ENCODE data around the gene C22orf23. TPM values are rescaled to one million over a fixed set of nuclear protein-coding genes. Genes with fewer than 3 reads are reported as not detected.
"Not testable (repeated sequence)": the region's sequence is repeated elsewhere in the genome, so short reads cannot be mapped to it uniquely, and the experiment has no call there.

C22orf23 gene
- total and polyA plus RNA-seq, 12 donors, result 0.33 to 1.2 (median 0.63) TPM; not detected in 2

- Histone ChIP-seq H3K4me1 (replicated peaks in 1 of 2) (peaks cover 10 to 16% of the 10 kb centered on the region in 2 donors), H3K27ac (no peak overlapping the region), H3K36me3 (replicated peaks in 1 of 2) (no peaks in the 10 kb centered on the region), H3K9me3 (replicated peaks in 1 of 3) (no peaks in the 10 kb centered on the region), H3K27me3 (no peaks in the 10 kb centered on the region), H3K4me3 (no peak overlapping the region)
- DNase-seq, result no peak
- intact Hi-C loops (cut with DNase I), result no loop called here
- TF ChIP-seq POLR2A (IDR thresholded peaks at IDR 0.05), result no peak
- no peak for TF ChIP-seq CTCF (IDR thresholded peaks at IDR 0.05)
- WGBS, 4 donors, result 56 to 67% (median 60%) methylated on average over 8 of the region's 8 CpGs
Observed at GRCh38 chr22:37951305-37951704, 2.1 kb downstream of the C22orf23 start.

- H3K36me3 ChIP-seq (replicated peaks in 1 of 2); H3K27me3 ChIP-seq; H3K4me3 ChIP-seq; intact Hi-C loops (cut with DNase I); H3K4me1 ChIP-seq (replicated peaks in 1 of 2); H3K27ac ChIP-seq; H3K9me3 ChIP-seq (replicated peaks in 1 of 3); DNase-seq: not testable (repeated sequence)
- WGBS, 4 donors, result 93 to 94% (median 93%) methylated on average over 10 to 14 of the region's 14 CpGs
Observed at GRCh38 chr22:37947142-37947795, 6.1 kb downstream of the C22orf23 start.

GRCh38 chr22:37944423-37944822 is 9.0 kb downstream of the C22orf23 start:
- intact Hi-C loops (cut with DNase I), result not testable (repeated sequence)

GRCh38 chr22:37943825-37944198 is 9.6 kb downstream of the C22orf23 start:
- TF ChIP-seq CTCF (IDR thresholded peaks at IDR 0.05) (no peak), POLR2A (IDR thresholded peaks at IDR 0.05) (no peak)
- DNase-seq, result no peak
- no peak overlapping the region for H3K27ac ChIP-seq
- WGBS, 4 donors, result 92 to 97% (median 95%) methylated on average over 7 of the region's 7 CpGs
- H3K9me3 ChIP-seq (replicated peaks in 1 of 3), result no peaks in the 10 kb centered on the region
- H3K36me3 ChIP-seq (replicated peaks in 1 of 2), result peaks cover 0 to 30% of the 10 kb centered on the region in 2 donors
- no peak overlapping the region for H3K4me3 ChIP-seq
- H3K4me1 ChIP-seq (replicated peaks in 1 of 2), result no peaks in the 10 kb centered on the region
- H3K27me3 ChIP-seq, result no peaks in the 10 kb centered on the region
- intact Hi-C loops (cut with DNase I), result no loop called here

More at GRCh38 chr22:37944423-37944822, 9.0 kb downstream of the C22orf23 start:
- not testable (repeated sequence) for DNase-seq; H3K4me1 ChIP-seq (replicated peaks in 1 of 2); H3K27me3 ChIP-seq; H3K9me3 ChIP-seq (replicated peaks in 1 of 3); H3K4me3 ChIP-seq; H3K27ac ChIP-seq
- WGBS, 4 donors, result 90 to 95% (median 93%) methylated on average over 4 to 11 of the region's 11 CpGs
- H3K36me3 ChIP-seq (replicated peaks in 1 of 2), result peaks cover 0 to 24% of the 10 kb centered on the region in 2 donors

- intact Hi-C loops (cut with DNase I), result no loop called here
- TF ChIP-seq CTCF (IDR thresholded peaks at IDR 0.05) (no peak), POLR2A (IDR thresholded peaks at IDR 0.05) (no peak)
- Histone ChIP-seq H3K36me3 (replicated peaks in 1 of 2) (peaks cover 0 to 32% of the 10 kb centered on the region in 2 donors), H3K4me3 (no peak overlapping the region), H3K9me3 (replicated peaks in 1 of 3) (no peaks in the 10 kb centered on the region), H3K27me3 (no peaks in the 10 kb centered on the region), H3K4me1 (replicated peaks in 1 of 2) (no peaks in the 10 kb centered on the region), H3K27ac (no peak overlapping the region)
- no peak for DNase-seq
- WGBS, 4 donors, result 85 to 93% (median 92%) methylated on average over 12 of the region's 12 CpGs
Observed at GRCh38 chr22:37943136-37943824, 10.1 kb downstream of the C22orf23 start.
